K562 (cell line): ENCODE results near the gene JUND. TPM values are rescaled to one million over a fixed set of nuclear protein-coding genes. Genes with fewer than 3 reads are reported as not detected.
A peak's percentile ranks its signal among the peaks of the same experiment; 100 is the strongest.

Source experiments
- ARNT ChIP-seq, 2 experiments: fragments of 450-650 bp; IDR thresholded peaks; 2 replicates each; pipeline ENCODE4 v1.6.1; 2016; ENCODE audit warnings: mild to moderate bottlenecking in 1 of 2
- C11orf30 ChIP-seq: fragments of 450-650 bp; IDR thresholded peaks from 2 replicates; pipeline ENCODE4 v1.6.1; 2016; ENCODE audit warnings: low read depth, mild to moderate bottlenecking
- FOSL1 ChIP-seq: fragments of 200-800 bp; sonication (Bioruptor generic); conservative IDR thresholded peaks from 2 replicates; pipeline ENCODE4 v1.6.1; 2016; ENCODE audit warnings: missing genetic modification characterization, missing compliant biosample characterization
- HMG20B ChIP-seq: fragments of 250-450 bp; sonication (Bioruptor Pico); IDR thresholded peaks from 2 replicates; pipeline ENCODE4 v1.5.0; 2021; ENCODE audit warnings: mild to moderate bottlenecking
- HSF4 ChIP-seq: fragments of 250-450 bp; sonication (Bioruptor Pico); IDR thresholded peaks from 2 replicates; pipeline ENCODE4 v2.1.2; 2022; ENCODE audit warnings: mild to moderate bottlenecking, moderate library complexity, borderline replicate concordance
- KHSRP ChIP-seq: fragments of 450-650 bp; IDR thresholded peaks from 2 replicates; pipeline ENCODE4 v1.6.1; 2017
- KLF16 ChIP-seq: IDR thresholded peaks from 2 replicates; pipeline ENCODE4 v1.6.1; 2016; ENCODE audit warnings: antibody characterized with exemption
- TAF1 ChIP-seq: IDR thresholded peaks from 2 replicates; pipeline ENCODE4 v1.6.1; 2011; ENCODE audit warnings: mild to moderate bottlenecking, low read length, moderate library complexity; ENCODE audit not compliant: insufficient read depth, control insufficient read depth, severe bottlenecking; ENCODE audit errors: extremely low read depth
- YY1 ChIP-seq, 3 experiments: IDR thresholded peaks; 2 replicates each; pipeline ENCODE4 v1.6.1; 2011; ENCODE audit warnings: low read length in 2 of 3, mild to moderate bottlenecking in 2 of 3, moderate library complexity in 2 of 3, borderline replicate concordance in 1 of 3, control low read depth in 1 of 3, low read depth in 1 of 3; ENCODE audit not compliant: insufficient read depth in 3 of 3, insufficient replicate concordance in 2 of 3, control insufficient read depth in 1 of 3, insufficient read length in 1 of 3; ENCODE audit errors: extremely low read depth in 1 of 3
- ZBTB7A ChIP-seq: IDR thresholded peaks from 2 replicates; pipeline ENCODE4 v1.6.1; 2011; ENCODE audit warnings: low read depth, mild to moderate bottlenecking, low read length, moderate library complexity, borderline replicate concordance; ENCODE audit not compliant: control insufficient read depth
- ZC3H11A ChIP-seq: IDR thresholded peaks from 2 replicates; pipeline ENCODE4 v1.6.1; 2012; ENCODE audit warnings: low read depth, low read length, improper control_type of control experiment
- ZNF174 ChIP-seq: fragments of 250-450 bp; sonication (Bioruptor Pico); IDR thresholded peaks from 2 replicates; pipeline ENCODE4 v1.4.0; 2020; ENCODE audit warnings: mild to moderate bottlenecking
- ZNF253 ChIP-seq: fragments of 250-450 bp; sonication (Bioruptor Pico); conservative IDR thresholded peaks from 2 replicates; pipeline ENCODE4 v1.6.1; 2021; ENCODE audit warnings: mild to moderate bottlenecking
- ZNF57 ChIP-seq: fragments of 450-650 bp; formaldehyde crosslinking; IDR thresholded peaks from 2 replicates; pipeline ENCODE4 v1.4.0; 2020; ENCODE audit warnings: mild to moderate bottlenecking, moderate library complexity
- ZNF695 ChIP-seq: fragments of 450-650 bp; formaldehyde crosslinking; IDR thresholded peaks from 2 replicates; pipeline ENCODE4 v1.4.0; 2020; ENCODE audit warnings: mild to moderate bottlenecking, moderate library complexity
- ZNF766 ChIP-seq: fragments of 200-800 bp; sonication (Bioruptor generic); conservative IDR thresholded peaks from 2 replicates; pipeline ENCODE4 v1.6.1; 2016; ENCODE audit warnings: missing genetic modification characterization, missing compliant biosample characterization
- polyA plus RNA-seq, 8 experiments: library from polyadenylated mRNA; depleted of rRNA in 4 of 8; stranded (reverse) in 5 of 8; unstranded in 3 of 8; fragments of >200 nt; fragmentation: Nextera tagmentation in 2 of 8; fragmentation: Illumina TruSeq in 1 of 8; extraction: Ambion mirVana in 2 of 8; extraction: Trizol in 1 of 8; gene quantifications; 2 replicates each; pipeline versions ENCODE4 v1.2.1 to v1.2.3, GENCODE V29; 2011 to 2014; ENCODE audit warnings: inconsistent platforms in 1 of 8, missing spikeins in 1 of 8
- total RNA-seq, 7 experiments: library from RNA; depleted of rRNA in 6 of 7; stranded (reverse); fragments of >200 nt in 6 of 7; fragmentation: Illumina TruSeq in 2 of 7; extraction: Trizol in 2 of 7; gene quantifications; 2 replicates each; pipeline versions ENCODE4 v1.2.1 to v1.2.3, GENCODE V29; 2011 to 2021; ENCODE audit warnings: low replicate concordance in 1 of 7
- TF ChIP-seq, protein P1 (sequence below): sonication (generic); formaldehyde crosslinking; IDR thresholded peaks from 2 replicates; pipeline ENCODE4 v1.8.1; 2023; ENCODE audit warnings: mild to moderate bottlenecking, missing genetic modification reagents
- TF ChIP-seq, protein P2 (sequence below): fragments of 450-650 bp; IDR thresholded peaks from 2 replicates; pipeline ENCODE4 v1.6.1; 2017; ENCODE audit warnings: antibody characterized with exemption
- TF ChIP-seq, protein P3 (sequence below), 2 experiments: fragments of 450-650 bp in 1 of 2; sonication (generic) in 1 of 2; formaldehyde crosslinking in 1 of 2; IDR thresholded peaks in 1 of 2; conservative IDR thresholded peaks in 1 of 2; 2 replicates each; pipeline versions ENCODE4 v1.6.1 to v1.8.1; 2016 to 2023; ENCODE audit warnings: mild to moderate bottlenecking in 2 of 2, moderate library complexity in 2 of 2, inconsistent platforms in 1 of 2, missing genetic modification reagents in 1 of 2
- TF ChIP-seq, protein P4 (sequence below): fragments of 450-650 bp; IDR thresholded peaks from 2 replicates; pipeline ENCODE4 v1.6.1; 2016; ENCODE audit warnings: antibody characterized with exemption

Gene JUND
- total and polyA plus RNA-seq, 9 of the 15 experiments (the other 6 are each of a cell fraction or from before 2014, with no cell fraction given) = 6.4 to 286 (median 42.3) TPM

DNA sequence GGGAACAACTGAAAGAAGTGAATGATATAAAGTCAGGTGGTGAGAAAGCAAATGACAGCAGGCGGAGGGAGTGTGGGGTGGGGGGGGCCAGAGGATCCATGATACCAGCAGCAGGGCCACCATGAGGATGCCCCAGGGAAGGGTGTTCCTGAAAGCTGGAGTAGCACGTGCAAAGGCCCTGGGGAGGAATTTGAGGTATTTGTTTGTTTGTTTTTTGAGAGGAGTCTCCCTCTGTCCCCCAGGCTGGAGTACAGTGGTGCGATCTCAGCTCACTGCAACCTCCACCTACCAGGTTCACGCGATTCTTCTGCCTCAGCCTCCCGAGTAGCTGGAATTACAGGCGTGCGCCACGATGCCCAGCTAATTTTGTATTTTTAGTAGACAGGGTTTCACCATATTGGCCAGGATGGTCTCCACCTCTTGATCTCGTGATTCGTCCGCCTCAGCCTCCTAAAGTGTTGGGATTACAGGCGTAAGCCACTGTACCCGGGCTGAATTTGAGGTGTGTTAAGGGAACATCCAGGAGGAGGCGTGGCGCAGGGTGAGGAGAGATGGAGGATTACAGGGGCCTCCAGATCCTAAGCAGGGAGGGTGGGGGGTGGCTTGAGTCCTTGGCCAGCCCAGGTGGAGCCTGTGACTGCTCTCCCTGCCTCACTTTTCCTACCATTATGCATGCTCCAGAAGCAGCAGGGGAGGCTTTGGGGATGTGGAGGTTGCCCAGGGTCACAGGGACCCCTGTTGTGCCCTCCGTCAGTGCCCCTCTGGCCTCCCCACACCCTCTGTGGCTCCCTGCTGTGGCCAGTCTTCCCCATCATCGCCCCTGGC is 12.4 kb upstream of the JUND start (continued):
- TF ChIP-seq, protein P1, sequence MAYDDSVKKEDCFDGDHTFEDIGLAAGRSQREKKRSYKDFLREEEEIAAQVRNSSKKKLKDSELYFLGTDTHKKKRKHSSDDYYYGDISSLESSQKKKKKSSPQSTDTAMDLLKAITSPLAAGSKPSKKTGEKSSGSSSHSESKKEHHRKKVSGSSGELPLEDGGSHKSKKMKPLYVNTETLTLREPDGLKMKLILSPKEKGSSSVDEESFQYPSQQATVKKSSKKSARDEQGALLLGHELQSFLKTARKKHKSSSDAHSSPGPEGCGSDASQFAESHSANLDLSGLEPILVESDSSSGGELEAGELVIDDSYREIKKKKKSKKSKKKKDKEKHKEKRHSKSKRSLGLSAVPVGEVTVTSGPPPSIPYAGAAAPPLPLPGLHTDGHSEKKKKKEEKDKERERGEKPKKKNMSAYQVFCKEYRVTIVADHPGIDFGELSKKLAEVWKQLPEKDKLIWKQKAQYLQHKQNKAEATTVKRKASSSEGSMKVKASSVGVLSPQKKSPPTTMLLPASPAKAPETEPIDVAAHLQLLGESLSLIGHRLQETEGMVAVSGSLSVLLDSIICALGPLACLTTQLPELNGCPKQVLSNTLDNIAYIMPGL (CRISPR knock-in tag) = no peak
- TF ChIP-seq KHSRP (no peak), ARNT (IDR thresholded peaks at IDR 0.05) (0 out of 4 replicates have a peak, but pooled peaks of 1 of the 2 experiments have one; percentile 10), ZNF695 (CRISPR knock-in tag) (no peak), ZNF253 (no peak), YY1 (IDR thresholded peaks at IDR 0.05; ENCODE audit: borderline replicate concordance in 1 of 3, control insufficient read depth in 1 of 3, extremely low read depth in 1 of 3, insufficient read depth in 3 of 3, insufficient read length in 1 of 3, insufficient replicate concordance in 2 of 3, low read depth in 1 of 3, low read length in 2 of 3) (peak in 1 of 3 experiments; percentile 3), HSF4 (CRISPR knock-in tag) (no peak), FOSL1 (no peak), C11orf30 (no peak), ZNF766 (0 out of 2 replicates have a peak, but pooled peaks have one; percentile 3), KLF16 (no peak), TAF1 (peak; percentile 3), ZC3H11A (no peak), ZBTB7A (0 out of 2 replicates have a peak, but pooled peaks have one; percentile 19), ZNF57 (CRISPR knock-in tag) (no peak), ZNF174 (CRISPR knock-in tag) (no peak), HMG20B (no peak)
- TF ChIP-seq, protein P2, sequence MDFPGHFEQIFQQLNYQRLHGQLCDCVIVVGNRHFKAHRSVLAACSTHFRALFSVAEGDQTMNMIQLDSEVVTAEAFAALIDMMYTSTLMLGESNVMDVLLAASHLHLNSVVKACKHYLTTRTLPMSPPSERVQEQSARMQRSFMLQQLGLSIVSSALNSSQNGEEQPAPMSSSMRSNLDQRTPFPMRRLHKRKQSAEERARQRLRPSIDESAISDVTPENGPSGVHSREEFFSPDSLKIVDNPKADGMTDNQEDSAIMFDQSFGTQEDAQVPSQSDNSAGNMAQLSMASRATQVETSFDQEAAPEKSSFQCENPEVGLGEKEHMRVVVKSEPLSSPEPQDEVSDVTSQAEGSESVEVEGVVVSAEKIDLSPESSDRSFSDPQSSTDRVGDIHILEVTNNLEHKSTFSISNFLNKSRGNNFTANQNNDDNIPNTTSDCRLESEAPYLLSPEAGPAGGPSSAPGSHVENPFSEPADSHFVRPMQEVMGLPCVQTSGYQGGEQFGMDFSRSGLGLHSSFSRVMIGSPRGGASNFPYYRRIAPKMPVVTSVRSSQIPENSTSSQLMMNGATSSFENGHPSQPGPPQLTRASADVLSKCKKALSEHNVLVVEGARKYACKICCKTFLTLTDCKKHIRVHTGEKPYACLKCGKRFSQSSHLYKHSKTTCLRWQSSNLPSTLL = no peak
- TF ChIP-seq, protein P3, sequence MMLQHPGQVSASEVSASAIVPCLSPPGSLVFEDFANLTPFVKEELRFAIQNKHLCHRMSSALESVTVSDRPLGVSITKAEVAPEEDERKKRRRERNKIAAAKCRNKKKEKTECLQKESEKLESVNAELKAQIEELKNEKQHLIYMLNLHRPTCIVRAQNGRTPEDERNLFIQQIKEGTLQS (IDR thresholded peaks at IDR 0.05) = no peak; the same call in 1 of the 2 replicates
- TF ChIP-seq, protein P3 (CRISPR knock-in tag; conservative IDR thresholded peaks at IDR 0.05) = no peak
- TF ChIP-seq, protein P4, sequence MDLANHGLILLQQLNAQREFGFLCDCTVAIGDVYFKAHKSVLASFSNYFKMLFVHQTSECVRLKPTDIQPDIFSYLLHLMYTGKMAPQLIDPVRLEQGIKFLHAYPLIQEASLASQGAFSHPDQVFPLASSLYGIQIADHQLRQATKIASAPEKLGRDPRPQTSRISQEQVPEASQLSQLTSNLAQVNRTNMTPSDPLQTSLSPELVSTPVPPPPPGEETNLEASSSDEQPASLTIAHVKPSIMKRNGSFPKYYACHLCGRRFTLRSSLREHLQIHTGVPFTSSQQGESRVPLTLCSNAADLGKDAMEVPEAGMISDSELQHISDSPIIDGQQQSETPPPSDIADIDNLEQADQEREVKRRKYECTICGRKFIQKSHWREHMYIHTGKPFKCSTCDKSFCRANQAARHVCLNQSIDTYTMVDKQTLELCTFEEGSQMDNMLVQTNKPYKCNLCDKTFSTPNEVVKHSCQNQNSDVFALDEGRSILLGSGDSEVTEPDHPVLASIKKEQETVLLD = no peak
